ENCODE results near the gene TGFBRAP1.

DNA sequence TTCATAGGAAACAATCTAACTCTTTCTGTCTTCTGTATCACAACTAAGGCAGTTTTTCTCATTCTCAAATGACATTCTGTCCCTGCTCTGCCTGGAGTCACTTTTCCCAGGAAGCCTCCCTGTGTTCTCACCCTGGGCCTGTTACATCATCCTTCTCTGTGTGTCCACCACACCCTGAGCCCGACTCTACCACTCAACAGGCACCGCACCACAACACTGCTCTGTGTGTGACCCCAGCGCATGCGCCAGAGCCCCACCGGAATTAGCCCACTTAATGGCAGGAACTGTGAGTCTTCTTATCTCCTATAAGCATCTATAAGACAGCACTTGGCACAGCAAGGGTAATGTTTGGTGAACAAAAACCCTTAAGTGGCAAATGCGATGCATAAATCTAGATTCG lies 32.3 kb downstream of the TGFBRAP1 start:
- TF ChIP-seq, protein P1, sequence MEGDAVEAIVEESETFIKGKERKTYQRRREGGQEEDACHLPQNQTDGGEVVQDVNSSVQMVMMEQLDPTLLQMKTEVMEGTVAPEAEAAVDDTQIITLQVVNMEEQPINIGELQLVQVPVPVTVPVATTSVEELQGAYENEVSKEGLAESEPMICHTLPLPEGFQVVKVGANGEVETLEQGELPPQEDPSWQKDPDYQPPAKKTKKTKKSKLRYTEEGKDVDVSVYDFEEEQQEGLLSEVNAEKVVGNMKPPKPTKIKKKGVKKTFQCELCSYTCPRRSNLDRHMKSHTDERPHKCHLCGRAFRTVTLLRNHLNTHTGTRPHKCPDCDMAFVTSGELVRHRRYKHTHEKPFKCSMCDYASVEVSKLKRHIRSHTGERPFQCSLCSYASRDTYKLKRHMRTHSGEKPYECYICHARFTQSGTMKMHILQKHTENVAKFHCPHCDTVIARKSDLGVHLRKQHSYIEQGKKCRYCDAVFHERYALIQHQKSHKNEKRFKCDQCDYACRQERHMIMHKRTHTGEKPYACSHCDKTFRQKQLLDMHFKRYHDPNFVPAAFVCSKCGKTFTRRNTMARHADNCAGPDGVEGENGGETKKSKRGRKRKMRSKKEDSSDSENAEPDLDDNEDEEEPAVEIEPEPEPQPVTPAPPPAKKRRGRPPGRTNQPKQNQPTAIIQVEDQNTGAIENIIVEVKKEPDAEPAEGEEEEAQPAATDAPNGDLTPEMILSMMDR (IDR thresholded peaks at IDR 0.05) = no peak
- no peak for TF ChIP-seq POLR2A (IDR thresholded peaks at IDR 0.05)

All from uterus (tissue), 2 donors.